Fibroblast of skin of right biceps (primary cell): Measurements from ENCODE around the gene ADAMTS14.
A peak's percentile ranks its signal among the peaks of the same experiment; 100 is the strongest.

Source experiments
- DNase-seq: peaks from one replicate; pipeline ENCODE4 v3.0.0-alpha.2; 2013

Gene ADAMTS14

DNA sequence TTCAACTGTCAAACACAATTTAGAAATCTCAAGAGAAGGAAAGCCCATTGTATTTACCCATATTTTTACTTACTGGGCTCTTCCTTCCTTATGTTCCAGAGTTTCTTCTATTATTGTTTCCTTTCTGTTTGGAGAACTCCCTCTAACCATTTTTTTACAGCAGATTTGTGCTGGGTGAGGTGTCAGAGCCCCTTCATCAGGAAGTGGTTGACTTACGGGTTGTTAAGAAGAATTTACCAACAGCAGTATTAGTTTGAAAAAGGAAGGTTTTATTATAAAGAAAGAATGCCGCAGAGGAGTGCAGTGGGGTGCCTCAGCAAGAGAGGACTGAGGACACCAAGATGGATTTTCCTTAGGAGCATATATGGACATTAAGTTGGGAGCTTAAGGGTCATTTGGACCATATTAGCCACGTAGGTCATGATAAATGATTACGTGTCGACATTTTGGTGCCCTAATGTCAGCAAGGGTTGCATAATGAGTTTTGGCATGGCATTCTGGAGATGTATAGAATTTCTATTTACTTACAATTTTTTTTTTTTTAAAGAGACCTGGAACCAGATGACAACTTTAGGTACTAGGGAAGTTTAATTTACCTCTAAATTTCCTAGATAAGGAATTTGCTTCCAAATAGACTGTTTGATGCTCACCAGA is 119.2 kb downstream of the ADAMTS14 start:
- peak; percentile 6 for DNase-seq

DNA sequence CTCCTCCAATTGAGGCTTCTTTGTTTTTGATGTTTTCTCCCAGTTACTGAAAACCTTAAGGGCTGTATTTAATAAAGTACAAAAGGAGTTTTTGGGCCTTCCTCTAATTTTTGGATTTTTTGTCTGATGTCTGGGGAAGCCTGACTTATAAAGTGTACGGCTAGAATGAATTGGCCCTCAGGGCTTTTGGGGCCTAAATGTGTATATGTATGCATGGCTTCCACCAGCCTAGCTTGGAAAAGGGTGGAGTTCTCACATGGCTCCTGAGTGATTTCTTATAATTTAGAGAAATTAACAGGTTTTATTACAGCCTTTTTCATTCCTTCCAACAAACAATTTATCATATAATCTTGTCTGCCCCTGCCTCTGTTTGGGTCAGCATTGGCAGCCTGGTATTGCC is 123.3 kb downstream of the ADAMTS14 start:
- no peak for DNase-seq

DNA sequence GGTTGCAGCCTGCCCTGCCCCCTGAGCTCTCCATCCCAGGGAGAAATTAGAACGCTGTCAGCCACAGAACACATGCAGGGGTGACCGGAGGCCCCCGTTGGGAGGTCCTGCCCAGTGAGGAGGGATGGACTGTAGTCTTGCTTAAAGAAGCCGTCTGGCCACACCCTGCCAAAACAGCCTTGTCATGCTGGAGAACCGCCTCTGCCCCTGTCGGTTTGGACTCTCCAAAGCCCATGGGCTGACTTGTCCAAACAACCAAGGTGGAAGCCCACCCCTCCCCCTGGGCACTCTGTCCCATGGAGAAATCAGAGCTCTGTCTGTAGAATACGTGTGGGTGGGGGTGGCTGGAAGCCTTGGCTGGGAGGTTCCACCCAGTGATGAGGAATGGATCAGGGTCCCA is 125.5 kb downstream of the ADAMTS14 start:
- DNase-seq = no peak

DNA sequence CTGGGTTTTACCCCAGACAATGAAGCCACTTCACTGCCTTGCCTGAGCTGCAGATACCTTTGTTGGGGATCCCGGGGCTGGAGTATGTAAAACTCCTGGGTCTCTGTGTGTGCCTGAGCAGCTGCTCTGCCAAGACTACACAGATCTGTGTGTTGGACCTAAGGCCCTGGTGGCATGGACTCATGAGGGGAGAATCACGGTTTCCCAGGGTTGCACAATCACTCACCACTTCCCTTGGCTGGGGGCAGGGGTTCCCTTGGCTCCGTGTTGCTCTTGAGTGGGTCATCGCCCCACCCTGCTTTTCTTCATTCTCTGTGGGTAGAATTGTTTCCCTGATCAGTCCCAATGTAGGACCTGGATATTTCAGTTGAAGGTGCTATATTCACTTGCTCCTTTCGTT is 126.8 kb downstream of the ADAMTS14 start:
- peak; percentile 24 for DNase-seq

DNA sequence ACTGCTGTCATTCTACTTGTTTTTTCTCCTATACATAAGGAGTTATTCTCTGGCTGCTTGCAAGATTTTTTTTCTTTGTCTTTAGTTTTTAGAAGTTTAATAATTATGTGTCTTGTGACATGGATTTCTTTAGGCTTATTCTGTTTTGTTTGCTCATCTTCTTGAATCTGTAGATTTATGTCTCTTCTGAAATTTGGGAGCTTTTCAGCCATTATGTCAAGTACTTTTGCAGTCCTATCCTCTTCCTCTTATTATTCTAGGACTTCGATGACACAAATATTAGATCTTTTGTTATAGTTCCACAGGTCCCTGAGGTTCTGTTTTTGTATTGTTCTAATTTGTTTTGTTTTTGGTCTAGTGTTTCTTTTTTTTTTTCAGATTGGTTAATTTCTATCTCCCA is 129.5 kb downstream of the ADAMTS14 start:
- DNase-seq = no peak

DNA sequence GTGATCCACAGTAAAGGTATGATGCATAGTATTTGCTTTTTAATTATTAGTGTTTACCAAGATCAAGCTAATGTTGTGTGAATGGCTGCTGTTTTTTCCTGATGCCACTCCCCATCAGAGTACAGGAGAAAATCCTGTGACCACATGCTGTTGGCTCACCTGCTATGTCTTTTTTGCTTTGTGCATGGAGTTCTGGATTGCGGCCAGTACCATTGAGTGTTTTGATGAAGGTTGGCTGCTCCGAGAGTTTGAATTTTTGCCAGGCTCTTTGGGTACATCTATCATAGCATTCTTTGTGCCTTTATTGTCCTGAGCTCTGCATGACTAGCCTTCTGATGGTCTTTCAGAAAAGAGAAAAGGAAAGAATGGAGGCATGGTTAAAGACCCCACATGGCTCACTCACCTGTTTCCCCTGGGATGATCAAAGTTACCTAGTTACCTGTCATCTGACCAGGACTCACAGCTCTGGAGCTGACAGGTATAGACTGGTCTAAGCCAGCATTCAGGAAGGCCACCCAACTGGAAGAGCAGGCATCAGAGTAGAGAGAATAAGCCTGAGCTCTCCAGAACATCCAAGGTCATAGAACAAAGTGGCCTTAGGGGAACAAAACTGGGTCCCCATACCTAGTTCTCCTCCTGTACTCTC is 131.6 kb downstream of the ADAMTS14 start:
- no peak for DNase-seq

DNA sequence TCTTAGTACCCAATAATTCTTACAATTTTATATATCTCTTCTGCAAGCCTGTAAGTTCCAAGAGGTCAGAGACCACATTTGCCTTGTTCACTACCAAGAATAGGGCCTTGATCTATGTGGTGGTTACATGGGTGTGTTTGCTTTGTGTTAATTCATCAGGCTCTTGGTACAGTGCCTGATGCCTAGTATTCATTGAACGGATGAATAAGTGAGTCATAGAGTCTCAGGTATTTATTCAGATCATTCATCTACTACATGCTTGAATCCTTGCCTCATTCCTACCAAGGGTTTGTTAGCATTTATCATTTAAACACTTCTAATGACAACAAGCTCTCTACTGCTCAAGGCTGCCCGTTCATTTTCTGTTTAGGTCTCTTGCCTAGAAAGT is 132.1 kb downstream of the ADAMTS14 start:
- DNase-seq = peak; percentile 39

DNA sequence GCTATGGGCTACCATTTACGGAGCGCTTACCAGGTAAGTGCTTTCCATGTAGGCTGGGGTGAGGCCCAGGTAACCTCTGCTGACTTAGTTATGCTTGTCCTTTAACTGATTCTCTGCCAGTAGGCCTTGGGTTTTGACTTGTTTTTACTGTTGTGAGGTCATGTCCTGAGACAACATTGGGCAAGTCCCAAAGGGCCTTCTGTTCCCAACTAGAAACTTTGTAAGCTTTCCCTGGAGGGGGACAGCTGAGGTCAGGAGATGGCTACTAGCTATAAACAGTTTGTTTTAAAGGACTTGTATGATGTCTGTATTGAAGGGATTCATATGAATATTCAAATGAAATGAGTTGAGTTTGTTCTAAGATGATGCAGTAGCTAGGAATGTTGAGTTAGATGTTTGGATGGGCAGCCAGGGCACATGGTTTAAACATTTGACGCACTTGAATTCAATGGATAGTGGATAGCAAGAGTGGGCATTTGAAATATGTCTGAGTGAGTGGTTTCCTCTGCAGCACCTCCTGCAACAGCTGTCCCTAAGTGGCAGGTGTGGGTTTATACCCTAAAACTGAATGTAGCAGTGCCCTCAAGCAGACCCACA is 133.4 kb downstream of the ADAMTS14 start:
- DNase-seq = no peak

DNA sequence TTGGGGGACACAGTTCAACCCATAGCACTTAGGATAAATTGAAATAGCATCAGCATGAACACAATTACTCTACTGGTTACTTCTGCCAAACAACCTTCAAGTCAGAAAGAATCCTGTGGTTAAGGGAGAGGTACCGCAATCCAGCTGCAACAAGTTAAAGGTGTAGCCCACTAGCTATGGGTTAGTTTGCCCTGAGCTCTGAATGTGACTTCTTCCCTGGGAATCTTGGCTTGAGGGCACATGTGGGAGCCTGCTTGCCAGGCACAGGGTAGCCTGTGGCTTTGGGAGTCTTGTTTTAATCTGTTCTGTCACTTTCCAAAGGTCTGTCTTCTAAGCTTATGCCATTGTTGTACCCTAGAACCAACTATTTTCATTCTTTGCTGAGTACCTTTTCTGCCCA is 134.5 kb downstream of the ADAMTS14 start:
- DNase-seq = no peak

DNA sequence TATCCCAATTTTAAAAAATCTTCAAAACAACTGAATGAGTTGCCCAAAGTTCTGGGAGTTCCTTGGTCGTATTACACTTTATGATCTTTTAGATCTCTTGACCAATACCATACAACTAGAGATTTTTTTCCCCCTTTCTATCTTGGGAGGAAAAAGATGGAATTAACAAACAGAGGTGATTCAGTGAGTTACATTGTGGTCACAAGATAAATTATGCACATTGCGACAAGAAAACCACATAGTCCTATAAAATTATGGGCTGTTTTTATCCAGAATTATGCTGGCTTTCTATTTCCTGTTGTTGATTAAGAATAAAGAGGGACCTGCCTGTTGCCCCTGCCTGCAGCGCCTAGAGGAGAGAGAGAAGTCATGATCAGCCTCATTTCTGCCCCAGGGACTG is 135.2 kb downstream of the ADAMTS14 start:
- peak; percentile 44 for DNase-seq

DNA sequence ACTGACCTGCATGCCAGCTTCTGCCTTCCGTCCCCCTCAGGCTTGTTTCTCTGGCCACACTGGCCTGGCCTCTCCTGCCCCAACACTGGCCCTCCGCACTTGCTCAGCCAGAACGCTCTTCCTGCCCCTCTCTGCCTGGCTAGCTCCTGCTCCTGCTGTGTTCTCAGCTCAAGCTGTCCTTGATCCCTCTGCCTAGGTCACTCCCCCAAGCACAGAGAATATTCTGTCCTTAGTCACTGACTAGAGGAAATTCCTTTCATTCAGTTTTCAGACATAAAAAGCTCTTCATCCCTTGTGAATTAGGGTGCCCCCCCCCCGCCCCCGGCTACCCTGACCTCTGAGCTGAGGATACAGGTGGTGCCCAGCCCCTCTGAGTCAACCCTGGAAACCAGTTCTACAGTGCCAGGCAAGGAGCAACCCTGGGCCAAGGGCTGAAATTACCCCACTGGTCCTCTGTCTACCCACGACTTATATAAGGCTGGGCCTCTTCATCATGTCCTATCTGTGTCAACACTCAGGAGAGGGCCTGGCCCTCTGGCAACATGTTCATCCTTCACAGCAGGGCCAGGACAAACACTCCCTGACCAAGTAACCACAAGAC is 136.8 kb downstream of the ADAMTS14 start:
- DNase-seq = peak; percentile 43

DNA sequence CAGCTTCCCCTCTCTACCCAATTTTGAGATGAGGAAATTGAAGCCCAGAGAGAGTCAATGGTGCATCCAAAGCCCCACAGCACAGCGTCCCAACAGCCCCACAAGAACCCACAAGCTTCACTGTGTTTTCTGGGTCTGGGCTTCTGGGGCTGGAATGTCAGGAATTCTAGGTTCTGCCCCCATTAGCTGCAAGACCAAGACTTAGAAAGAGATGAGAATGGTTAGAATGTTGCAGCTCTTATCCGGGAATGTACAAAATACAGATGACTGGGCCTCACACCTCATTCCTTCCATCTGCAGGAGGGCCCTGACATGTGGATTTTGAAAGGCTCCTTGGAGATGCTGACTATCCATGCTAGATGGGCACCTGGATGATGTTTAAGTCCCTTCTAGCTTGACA is 137.4 kb downstream of the ADAMTS14 start:
- DNase-seq = peak; percentile 61

DNA sequence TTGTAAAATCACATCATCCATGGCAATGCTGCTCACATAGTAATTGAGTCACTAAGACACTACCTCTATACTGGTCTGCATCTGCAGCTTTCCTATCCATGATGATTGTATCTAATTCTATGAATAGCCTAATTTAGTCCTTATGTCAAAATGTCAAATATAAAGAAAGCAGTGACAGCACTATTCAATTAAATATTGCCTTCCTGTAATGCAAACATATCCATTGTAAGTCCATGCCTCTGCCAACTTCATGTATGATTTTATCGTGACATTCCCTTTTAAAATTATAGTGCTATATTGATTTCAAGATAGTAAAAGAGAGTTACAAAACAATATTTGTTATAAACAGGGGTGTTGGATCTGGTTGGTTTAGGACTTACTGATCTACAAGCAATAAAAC is 138.7 kb downstream of the ADAMTS14 start:
- no peak for DNase-seq

DNA sequence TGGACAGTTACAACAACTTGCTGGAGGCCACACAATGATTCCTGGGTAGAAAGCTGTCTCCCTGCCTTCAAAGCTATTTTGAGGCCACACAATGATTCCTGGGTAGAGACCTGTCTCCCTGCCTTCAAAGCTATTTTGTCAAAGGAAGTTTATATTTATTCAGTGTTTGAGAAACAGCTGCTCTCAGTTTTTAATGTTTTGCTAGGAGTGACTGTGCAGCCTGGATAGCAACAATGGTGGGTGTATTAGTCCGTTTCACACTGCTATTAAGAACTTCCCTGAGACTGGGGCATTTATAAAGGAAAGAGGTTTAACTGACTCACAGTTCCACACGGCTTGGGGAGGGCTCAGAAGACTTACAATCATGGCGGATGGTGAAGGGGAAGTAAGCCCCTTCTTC is 139.6 kb downstream of the ADAMTS14 start:
- no peak for DNase-seq
